HG03060 (cell line): ENCODE data around the gene GLB1L.
"Not testable (repeated sequence)": the region's sequence is repeated elsewhere in the genome, so short reads cannot be mapped to it uniquely, and the experiment has no call there.

Experiments used
- ATAC-seq: cut with Tn5 transposase; IDR thresholded peaks from one replicate; pipeline ENCODE4 v1.9.1; 2021; ENCODE audit warnings: low read depth, moderate number of reproducible peaks; ENCODE audit not compliant: unreplicated experiment

Gene GLB1L

DNA sequence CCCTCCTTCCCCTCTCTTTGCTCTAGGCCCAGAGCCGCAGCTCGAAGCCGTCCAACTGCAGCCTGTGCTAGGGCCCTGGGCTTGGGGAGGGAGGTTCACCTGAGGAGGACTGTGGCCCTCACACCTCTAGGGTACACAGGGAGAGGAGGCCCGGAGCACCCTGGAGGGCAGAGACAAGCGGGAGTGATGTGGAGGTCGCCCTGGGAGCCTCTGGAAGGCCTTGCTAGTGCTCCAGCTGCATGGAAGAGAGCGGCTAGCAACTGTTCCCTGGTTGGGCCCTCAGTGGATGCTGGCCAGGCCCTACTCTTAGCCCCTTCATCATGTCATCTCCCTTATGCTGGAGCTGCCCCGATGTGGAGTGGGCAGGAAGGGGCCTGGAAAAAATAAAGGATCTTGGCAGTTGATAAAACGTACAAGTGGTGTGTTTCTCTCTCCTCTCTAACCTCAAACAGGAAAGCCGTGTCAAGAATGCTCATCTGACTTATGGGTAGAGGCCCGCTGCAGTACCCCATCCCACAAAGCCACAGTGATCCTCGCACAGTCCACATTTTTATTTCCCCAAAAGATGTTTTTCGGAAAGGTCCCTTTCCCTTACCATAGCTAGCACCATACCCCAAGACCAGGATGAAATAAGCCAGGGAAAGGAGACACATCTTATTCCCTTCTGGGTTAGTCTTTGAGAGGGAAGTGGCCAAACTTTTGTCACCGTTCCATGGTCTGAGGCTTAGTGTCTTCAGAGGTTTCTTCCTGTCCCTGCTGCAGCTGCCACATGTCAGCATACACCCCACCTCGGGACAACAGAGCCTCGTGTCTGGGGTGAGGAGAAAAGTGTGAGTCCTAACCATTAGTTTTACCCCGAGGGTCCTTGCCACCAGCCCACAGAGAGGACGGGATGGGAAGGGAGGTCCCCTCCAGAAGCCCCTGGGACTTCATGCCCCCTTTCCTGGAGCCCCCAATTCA, 35.7 kb downstream of the GLB1L start:
- ATAC-seq = no peak

DNA sequence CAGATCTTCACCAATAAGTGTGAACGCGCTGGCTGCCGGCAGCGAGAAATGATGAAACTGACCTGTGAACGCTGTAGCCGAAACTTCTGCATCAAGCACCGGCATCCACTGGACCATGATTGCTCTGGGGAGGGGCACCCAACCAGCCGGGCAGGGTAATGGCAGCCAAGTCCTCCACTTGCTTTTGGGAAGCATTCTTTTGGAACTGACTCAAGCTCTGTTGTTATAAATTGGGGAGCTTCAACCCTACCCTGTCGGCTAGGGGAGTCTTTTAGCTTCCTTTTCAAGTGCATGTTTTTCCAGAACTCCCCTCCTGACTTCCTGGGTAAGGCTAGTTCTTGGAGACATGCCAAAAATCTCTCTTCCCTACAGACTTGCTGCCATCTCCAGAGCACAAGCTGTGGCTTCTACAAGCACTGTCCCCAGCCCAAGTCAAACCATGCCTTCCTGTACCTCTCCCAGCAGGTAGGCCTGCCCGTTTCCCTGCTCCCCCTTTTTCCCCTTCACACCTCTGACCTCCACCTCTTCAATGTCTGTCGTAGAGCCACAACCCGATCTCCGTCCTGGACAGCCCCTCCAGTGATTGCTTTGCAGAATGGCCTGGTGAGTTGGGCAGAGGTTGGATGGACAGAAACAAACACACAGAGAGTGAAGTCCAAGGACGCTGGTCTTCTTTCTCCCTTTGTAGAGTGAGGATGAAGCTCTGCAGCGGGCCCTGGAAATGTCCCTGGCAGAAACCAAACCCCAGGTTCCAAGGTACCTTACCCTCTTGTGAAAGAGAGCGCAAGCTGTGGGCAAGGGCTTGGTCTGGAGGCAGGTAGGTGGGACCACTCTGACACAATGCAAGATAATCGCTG, 37.1 kb downstream of the GLB1L start:
- no peak for ATAC-seq

DNA sequence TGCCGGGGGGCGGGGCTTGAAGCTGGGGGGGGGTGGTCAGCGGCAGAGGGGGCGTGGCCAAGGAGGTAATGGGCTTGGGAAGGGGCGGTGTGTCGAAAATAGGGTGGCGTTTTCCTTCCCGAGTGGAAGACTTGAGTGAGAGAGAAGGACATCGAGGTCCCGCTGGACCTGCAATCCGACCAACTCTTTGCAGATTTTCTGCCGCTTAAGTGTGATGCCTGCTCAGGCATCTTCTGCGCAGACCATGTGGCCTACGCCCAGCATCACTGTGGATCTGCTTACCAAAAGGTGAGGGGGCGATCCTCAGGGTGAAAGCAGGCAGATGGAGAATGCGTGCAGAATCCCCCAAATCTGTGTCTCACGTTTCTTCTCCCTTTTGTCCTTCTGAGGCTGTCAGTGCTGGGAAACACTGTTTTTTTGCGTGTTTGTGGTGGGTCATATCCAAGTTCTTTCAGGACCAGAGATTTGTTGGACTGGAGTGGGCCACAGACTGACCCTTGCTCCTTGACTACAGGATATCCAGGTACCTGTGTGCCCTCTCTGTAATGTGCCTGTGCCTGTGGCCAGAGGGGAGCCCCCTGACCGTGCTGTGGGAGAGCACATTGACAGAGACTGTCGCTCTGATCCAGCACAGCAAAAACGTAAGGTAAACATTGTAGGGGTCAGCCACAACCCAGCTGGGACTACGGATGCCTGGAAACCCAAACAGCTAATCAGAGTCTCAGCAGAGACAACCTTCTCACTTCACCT, 37.9 kb downstream of the GLB1L start:
- ATAC-seq = no peak

DNA sequence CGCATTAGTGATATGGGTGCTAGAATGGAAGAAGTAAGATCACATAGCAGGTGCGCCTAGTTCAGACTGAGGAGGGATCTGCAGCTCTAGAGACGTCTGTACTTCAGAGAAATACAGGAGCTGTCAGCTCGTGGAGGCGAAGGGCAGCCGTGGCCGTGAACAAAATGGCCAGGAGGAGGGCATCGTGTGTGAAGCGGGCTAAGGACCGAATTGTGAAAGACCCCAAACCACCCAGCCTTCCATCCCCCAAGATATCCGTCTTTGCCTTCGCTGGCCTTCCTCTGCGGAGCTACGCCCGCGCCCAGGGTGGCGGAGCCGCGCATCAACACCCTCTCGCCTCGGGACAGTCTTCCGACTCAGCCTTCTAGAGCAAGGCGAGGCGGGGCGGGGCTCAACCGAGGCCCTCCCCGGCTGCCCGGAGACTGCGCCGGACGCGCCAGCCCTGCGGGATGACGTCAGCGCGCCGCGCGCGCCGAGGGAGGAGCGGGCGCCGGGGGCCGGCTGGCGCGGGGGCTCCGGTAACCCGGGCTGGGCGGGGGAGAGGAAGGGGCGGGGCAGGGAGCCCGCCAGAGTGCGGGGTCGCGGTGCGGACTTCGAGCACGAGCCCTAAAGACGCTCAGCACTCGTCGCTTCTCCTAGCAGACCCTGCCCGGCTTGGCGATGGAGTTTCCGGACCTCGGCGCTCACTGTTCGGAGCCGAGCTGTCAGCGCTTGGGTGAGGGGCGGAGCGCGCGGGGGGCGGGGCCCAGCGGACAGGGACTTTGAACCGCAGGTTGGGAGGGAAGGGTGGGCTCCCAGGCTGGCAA, 38.7 kb downstream of the GLB1L start, which contains the start of gene ZFAND2B:
ZFAND2B (plus strand) TSS at position 455 of the 806 bp plus-strand sequence; CDS start at position 661, 206 bp downstream.
- peak; percentile 89 for ATAC-seq

DNA sequence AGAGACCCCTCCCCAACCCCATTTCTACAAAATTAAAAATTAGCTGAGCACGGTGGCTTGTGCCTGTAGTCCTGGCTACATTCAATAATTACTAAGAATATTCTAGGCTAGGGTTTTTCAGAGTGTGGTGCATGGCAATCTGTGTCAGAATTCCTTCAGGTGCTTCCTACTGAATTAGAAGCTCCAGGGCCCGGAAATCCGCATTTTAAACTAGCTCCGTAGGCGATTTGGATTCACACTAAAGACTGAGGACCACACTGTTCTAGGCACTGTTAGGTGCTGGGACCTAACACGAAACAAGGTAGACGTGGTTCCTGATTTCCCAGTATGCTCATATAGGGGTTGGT, 39.3 kb downstream of the GLB1L start:
- ATAC-seq = no peak

DNA sequence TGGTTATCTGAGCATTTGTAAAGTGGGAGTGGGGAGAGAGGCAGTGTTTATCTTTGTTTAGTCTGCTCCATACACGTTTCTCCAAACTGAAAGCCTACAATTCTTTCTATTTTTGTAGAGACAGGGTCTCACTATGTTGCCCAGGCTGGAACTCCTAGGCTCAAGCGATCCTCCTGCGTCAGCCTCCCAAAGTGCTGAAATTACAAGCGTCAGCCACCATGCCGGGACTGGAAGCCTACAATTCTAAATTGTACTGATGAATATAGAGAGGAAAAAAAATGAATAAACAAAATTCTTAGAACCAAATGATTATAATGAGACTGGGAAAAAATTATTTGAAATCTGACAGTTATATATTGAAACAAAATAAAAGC, 40.1 kb downstream of the GLB1L start:
- no peak for ATAC-seq

DNA sequence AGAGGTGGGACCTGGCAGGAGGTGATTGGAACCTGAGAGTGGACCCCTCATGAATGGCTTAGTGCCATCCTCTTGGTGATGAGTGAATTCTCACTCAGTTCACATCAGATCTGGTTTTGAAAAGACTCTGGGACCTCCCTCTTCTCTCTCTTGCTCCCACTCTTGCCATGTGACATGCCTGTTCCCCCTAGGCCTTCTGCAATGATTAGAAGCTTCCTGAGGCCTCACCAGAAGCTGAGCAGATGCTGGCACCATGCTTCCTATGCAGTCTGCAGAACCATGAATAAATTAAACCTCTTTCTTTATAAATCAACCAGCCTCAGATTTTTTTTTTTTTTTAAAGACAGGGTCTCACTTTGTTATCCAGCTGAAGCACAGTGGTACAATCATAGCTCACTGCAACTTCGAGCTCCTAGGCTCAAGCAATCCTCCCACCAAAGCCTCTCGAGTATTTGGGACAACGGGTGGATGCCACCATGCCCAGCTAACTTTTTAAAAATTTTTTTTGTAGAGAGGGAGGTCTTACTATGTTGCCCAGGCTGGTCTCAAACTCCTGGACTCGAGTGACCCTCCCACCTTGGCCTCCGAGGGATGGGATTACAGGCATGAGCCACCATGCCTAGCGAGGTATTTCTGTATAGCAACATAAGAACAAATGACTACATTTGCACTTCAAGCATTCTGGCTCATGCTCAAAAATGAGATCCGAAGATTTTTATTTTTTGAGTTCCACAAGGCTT, 40.6 kb downstream of the GLB1L start:
- ATAC-seq = no peak

DNA sequence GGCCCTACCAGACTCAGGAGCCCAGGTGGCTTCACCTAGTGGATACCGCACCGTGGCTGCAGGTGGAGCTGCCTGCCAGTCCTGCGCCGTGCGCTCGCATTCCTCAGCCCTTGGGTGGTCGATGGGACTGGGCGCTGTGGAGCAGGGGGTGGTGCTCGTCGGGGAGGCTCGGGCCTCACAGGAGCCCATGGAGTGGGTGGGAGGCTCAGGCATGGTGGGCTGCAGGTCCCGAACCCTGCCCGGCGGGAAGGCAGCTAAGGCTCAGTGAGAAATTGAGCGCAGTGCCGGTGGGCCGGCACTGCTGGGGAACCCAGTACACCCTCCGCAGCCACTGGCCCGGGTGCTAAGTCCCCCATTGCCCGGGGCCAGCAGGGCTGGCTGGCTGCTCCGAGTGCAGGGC, 43.9 kb downstream of the GLB1L start:
- not testable (repeated sequence) for ATAC-seq

DNA sequence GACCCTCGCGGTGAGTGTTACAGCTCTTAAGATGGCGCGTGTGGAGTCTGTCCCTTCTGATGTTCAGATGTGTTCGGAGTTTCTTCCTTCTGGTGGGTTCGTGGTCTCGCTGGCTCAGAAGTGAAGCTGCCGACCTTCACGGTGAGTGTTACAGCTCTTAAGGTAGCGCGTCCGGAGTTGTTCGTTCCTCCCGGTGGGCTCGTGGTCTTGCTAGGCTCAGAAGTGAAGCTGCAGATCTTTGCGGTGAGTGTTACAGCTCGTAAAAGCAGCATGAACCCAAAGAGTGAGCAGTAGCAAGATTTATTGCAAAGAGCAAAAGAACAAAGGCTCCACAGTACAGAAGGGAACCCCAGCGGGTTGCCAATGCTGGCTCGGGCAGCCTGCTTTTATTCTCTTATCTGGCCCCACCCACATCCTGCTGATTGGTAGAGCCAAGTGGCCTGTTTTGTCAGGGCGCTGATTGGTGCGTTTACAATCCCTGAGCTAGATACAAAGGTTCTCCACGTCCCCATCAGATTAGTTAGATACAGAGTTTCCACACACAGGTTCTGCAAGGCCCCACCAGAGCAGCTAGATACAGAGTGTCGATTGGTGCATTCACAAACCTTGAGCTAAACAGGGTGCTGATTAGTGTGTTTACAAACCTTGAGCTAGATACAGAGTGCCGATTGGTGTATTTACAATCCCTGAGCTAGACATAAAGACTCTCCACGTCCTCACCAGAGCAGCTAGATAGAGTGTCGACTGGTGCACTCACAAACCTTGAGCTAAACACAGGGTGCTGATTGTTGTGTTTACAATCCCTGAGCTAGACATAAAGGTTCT, 44.5 kb downstream of the GLB1L start:
- ATAC-seq = not testable (repeated sequence)

DNA sequence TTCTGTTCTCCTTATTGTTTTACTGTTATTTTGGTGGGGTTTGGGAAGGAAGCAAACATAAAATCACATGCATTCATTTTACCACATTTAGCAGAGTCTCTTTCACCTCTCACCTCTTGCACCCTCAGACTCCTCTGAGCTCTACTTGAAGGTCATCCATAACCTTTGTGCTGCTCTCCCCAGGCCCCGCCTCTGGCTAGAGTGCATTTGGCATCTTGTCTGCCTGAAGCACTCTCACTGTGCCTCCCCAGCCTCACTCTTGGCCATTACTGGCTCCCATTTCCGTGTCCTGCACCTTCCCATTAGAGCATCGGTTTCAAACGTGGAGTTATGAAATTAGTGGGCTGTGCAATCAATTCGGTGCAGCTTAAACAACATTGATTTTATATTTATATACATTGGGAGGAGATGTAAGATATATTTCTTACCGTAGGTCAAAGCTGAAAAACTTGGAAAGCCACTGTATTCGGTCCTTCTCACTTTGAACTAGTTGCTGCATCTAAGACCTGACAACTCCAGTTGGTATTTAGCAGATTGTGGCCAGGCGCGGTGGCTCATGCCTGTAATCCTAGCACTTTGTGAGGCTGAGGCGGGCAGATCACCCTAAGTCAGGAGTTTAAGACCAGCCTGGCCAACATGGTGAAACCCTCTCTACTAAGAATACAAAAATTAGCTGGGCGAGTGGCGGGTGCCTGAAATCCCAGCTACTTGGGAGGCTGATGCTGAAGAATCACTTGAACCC, 45.6 kb downstream of the GLB1L start:
- no peak for ATAC-seq

DNA sequence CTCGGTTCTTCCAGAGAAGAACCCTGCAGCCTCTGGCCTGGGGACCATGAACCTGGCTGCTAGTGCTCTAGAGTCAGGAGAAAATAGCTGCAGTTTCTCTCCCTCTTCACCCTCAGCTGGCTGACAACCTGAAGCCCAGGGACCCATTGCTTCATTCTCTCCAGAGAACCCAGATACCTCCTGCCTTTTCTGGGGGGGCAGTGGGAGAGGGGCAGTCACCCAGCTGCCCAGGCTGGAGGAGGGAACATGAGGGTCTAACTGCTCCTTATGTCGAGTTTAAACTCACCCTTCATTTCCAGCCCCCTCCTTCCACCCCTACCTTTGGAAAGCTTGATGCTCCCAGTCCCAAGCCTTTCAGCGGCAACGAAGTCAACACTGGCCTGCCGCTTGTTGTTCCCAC, 46.3 kb downstream of the GLB1L start:
- no peak for ATAC-seq

DNA sequence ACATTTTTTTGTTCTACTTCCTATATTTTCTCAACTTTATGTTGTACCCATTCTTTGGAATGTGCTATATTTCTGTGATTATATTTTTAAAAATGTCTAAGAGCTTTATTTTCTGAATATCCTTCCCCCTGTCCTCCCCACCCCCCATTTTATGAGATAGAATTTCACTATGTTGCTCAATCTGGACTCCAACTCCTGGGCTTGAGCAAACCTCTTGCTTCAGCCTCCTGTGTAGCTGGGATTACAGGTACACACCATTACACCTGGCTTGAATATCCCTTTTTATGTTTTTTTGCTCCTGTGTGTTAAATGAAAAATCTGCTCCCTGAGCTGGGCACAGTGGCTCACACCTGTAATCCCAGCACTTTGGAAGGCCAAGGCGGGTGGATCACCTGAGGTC, 47.9 kb downstream of the GLB1L start:
- ATAC-seq = no peak

DNA sequence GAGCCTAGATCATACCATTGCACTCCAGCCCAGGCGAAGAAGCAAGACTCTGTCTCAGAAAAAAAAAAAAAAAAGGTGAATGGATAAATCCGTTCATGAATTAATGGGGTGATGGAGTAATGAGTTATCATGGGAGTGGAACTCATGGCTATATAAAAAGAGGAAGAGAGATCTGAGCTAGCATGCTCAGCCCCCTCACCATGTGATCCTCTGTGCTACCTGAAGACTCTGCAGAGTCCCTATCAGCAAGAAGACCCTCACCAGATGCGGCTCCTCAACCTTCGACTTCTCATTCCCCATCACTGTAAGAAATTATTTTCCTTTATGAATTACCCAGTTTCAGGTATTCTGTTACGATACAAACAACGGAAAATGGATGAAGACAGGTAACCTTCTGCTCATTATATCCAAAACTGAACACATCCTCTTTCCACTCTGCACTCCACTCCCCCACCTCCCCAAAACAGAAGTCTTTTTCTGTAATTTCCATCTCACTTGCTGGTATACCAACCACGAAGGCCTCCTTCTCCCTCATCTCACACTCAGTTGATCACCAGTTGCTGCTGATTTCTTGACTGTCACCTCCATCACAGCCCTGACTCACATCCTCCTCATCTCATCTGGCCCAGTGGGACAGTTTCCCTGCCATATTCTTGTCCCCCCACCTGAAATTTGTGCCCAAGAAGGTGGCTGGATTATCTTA, 58.3 kb downstream of the GLB1L start:
- no peak for ATAC-seq
